Activated T-cell treated with anti-CD3 and anti-CD28 coated beads, Interleukin-2, amount 50 U/mL, for 48 hours (primary cell): Measurements from ENCODE around the gene SCN8A.

Source experiments
- DNase-seq, 2 experiments: peaks; one replicate each; pipeline ENCODE4 v3.0.0-alpha.2; 2020

Gene SCN8A

GRCh38 chr12:51722431-51722830, 131.4 kb downstream of the SCN8A start:
- DNase-seq = no peak

GRCh38 chr12:51726161-51726560, 135.1 kb downstream of the SCN8A start:
- no peak for DNase-seq

- no peak for DNase-seq
These were observed 135.9 kb downstream of the SCN8A start for GRCh38 chr12:51726931-51727330.

GRCh38 chr12:51729331-51729730, 138.3 kb downstream of the SCN8A start:
- no peak for DNase-seq

- no peak for DNase-seq
These were observed 139.7 kb downstream of the SCN8A start for GRCh38 chr12:51730745-51731144.

GRCh38 chr12:51740536-51740935, 149.5 kb downstream of the SCN8A start:
- no peak for DNase-seq

GRCh38 chr12:51744235-51744634, 153.2 kb downstream of the SCN8A start:
- no peak for DNase-seq

GRCh38 chr12:51744957-51745356, 153.9 kb downstream of the SCN8A start:
- no peak for DNase-seq

GRCh38 chr12:51746416-51746815, 155.4 kb downstream of the SCN8A start:
- DNase-seq = no peak

GRCh38 chr12:51748235-51748634, 157.2 kb downstream of the SCN8A start:
- no peak for DNase-seq

- no peak for DNase-seq
These were observed 158.4 kb downstream of the SCN8A start for GRCh38 chr12:51749206-51749985.

GRCh38 chr12:51749986-51750317, 158.9 kb downstream of the SCN8A start:
- DNase-seq = no peak

- no peak for DNase-seq
These were observed 160.6 kb downstream of the SCN8A start for GRCh38 chr12:51751661-51752060.

GRCh38 chr12:51752234-51752889, 161.3 kb downstream of the SCN8A start:
- no peak for DNase-seq

GRCh38 chr12:51753980-51754675, 163.1 kb downstream of the SCN8A start:
- no peak for DNase-seq

GRCh38 chr12:51755251-51755650, 164.2 kb downstream of the SCN8A start:
- DNase-seq = no peak

GRCh38 chr12:51759175-51759574, 168.1 kb downstream of the SCN8A start:
- DNase-seq = no peak

- no peak for DNase-seq
These were observed 168.7 kb downstream of the SCN8A start for GRCh38 chr12:51759695-51760094.

- DNase-seq = no peak
These were observed 169.2 kb downstream of the SCN8A start for GRCh38 chr12:51760231-51760630.

- DNase-seq = no peak
These were observed 172.7 kb downstream of the SCN8A start for GRCh38 chr12:51763743-51764142.

- DNase-seq = no peak
These were observed 175.1 kb downstream of the SCN8A start for GRCh38 chr12:51766067-51766676.

- DNase-seq = no peak
These were observed 180.0 kb downstream of the SCN8A start for GRCh38 chr12:51771008-51771407.

GRCh38 chr12:51773145-51773869, 182.3 kb downstream of the SCN8A start:
- no peak for DNase-seq
